ENCODE data around the gene MYBPH.
A peak's percentile ranks its signal among the peaks of the same experiment; 100 is the strongest.

The MYBPH gene

GRCh38 chr1:203190949-203191348 is 15.3 kb upstream of the MYBPH start:
- no peak for DNase-seq (ENCODE audit: low read depth)
- no peak overlapping the region for H3K4me3 ChIP-seq (ENCODE audit: low read depth, low read length)
- no peak for TF ChIP-seq MAX (IDR thresholded peaks at IDR 0.05; ENCODE audit: low read depth, low read length)
- TF ChIP-seq MYC (IDR thresholded peaks at IDR 0.05; ENCODE audit: low read depth, low read length), result no peak
- no peak for TF ChIP-seq CTCF (IDR thresholded peaks at IDR 0.05; ENCODE audit: low read depth, low read length)
- TF ChIP-seq POLR2A (IDR thresholded peaks at IDR 0.05; ENCODE audit: extremely low read depth, insufficient read length), result no peak

- DNase-seq (ENCODE audit: low read depth), result peak; percentile 78
- 0 out of 2 replicates have a peak, but pooled peaks have one; percentile 13 for TF ChIP-seq MYC (IDR thresholded peaks at IDR 0.05; ENCODE audit: low read depth, low read length)
- no peak for TF ChIP-seq POLR2A (IDR thresholded peaks at IDR 0.05; ENCODE audit: extremely low read depth, insufficient read length)
- TF ChIP-seq CTCF (IDR thresholded peaks at IDR 0.05; ENCODE audit: low read depth, low read length), result no peak
- peak; percentile 20; the same call in 1 of the 2 replicates for TF ChIP-seq MAX (IDR thresholded peaks at IDR 0.05; ENCODE audit: low read depth, low read length)
- no peak overlapping the region for H3K4me3 ChIP-seq (ENCODE audit: low read depth, low read length)
These were observed 14.3 kb upstream of the MYBPH start for GRCh38 chr1:203189951-203190352.

GRCh38 chr1:203188686-203189232 is 13.1 kb upstream of the MYBPH start:
- TF ChIP-seq MAX (IDR thresholded peaks at IDR 0.05; ENCODE audit: low read depth, low read length) (no peak), MYC (IDR thresholded peaks at IDR 0.05; ENCODE audit: low read depth, low read length) (no peak), POLR2A (IDR thresholded peaks at IDR 0.05; ENCODE audit: extremely low read depth, insufficient read length) (no peak), CTCF (IDR thresholded peaks at IDR 0.05; ENCODE audit: low read depth, low read length) (no peak)
- peak; percentile 58 for DNase-seq (ENCODE audit: low read depth)
- H3K4me3 ChIP-seq (ENCODE audit: low read depth, low read length), result no peak overlapping the region

GRCh38 chr1:203187689-203188264 is 12.2 kb upstream of the MYBPH start:
- TF ChIP-seq CTCF (IDR thresholded peaks at IDR 0.05; ENCODE audit: low read depth, low read length) (no peak), MYC (IDR thresholded peaks at IDR 0.05; ENCODE audit: low read depth, low read length) (no peak), POLR2A (IDR thresholded peaks at IDR 0.05; ENCODE audit: extremely low read depth, insufficient read length) (no peak), MAX (IDR thresholded peaks at IDR 0.05; ENCODE audit: low read depth, low read length) (no peak)

GRCh38 chr1:203187304-203187685 is 11.7 kb upstream of the MYBPH start:
- TF ChIP-seq POLR2A (IDR thresholded peaks at IDR 0.05; ENCODE audit: extremely low read depth, insufficient read length), result no peak
- no peak for TF ChIP-seq MAX (IDR thresholded peaks at IDR 0.05; ENCODE audit: low read depth, low read length)
- TF ChIP-seq MYC (IDR thresholded peaks at IDR 0.05; ENCODE audit: low read depth, low read length), result no peak
- no peak for TF ChIP-seq CTCF (IDR thresholded peaks at IDR 0.05; ENCODE audit: low read depth, low read length)
- DNase-seq (ENCODE audit: low read depth), result peak; percentile 58
- no peak overlapping the region for H3K4me3 ChIP-seq (ENCODE audit: low read depth, low read length)

More at GRCh38 chr1:203187689-203188264, 12.2 kb upstream of the MYBPH start:
- DNase-seq (ENCODE audit: low read depth), result no peak
- H3K4me3 ChIP-seq (ENCODE audit: low read depth, low read length), result no peak overlapping the region
